Liver (tissue), 9 donors: ENCODE data around the gene IFI16. TPM values are rescaled to one million over a fixed set of nuclear protein-coding genes. Genes with fewer than 3 reads are reported as not detected.

Experiments
- DNase-seq: peaks from one replicate; pipeline ENCODE4 v3.0.0-alpha.2; 2017; ENCODE audit warnings: low spot score
- H3K27ac ChIP-seq, 2 donors: one replicate each; pipeline ENCODE4 v1.7.0; 2013; ENCODE audit warnings: inconsistent platforms in 2 of 2, low read length in 2 of 2, control low read depth in 1 of 2, low read depth in 1 of 2, mild to moderate bottlenecking in 1 of 2
- H3K27me3 ChIP-seq, 4 donors: one replicate each; pipeline versions ENCODE4 v1.6.1 to v1.7.0; 2013; ENCODE audit warnings: low read length in 3 of 4, inconsistent platforms in 1 of 4, mild to moderate bottlenecking in 1 of 4, moderate library complexity in 1 of 4; ENCODE audit not compliant: control insufficient read depth in 4 of 4, insufficient read depth in 4 of 4
- H3K36me3 ChIP-seq, 4 donors: one replicate each; pipeline versions ENCODE4 v1.6.1 to v1.7.0; 2013; ENCODE audit warnings: low read length in 3 of 4, mild to moderate bottlenecking in 3 of 4, low read depth in 1 of 4, moderate library complexity in 1 of 4; ENCODE audit not compliant: control insufficient read depth in 4 of 4, insufficient read depth in 3 of 4
- H3K4me1 ChIP-seq, 4 donors: one replicate each; pipeline versions ENCODE4 v1.6.1 to v1.7.0; 2013; ENCODE audit warnings: low read length in 3 of 4, mild to moderate bottlenecking in 3 of 4, moderate library complexity in 1 of 4; ENCODE audit not compliant: control insufficient read depth in 4 of 4, insufficient read depth in 4 of 4
- H3K4me3 ChIP-seq, 3 donors: one replicate each; pipeline versions ENCODE4 v1.6.1 to v1.7.0; 2013; ENCODE audit warnings: low read length in 3 of 3, control low read depth in 1 of 3, low read depth in 1 of 3, mild to moderate bottlenecking in 1 of 3
- H3K9ac ChIP-seq, 2 donors: one replicate each; pipeline ENCODE4 v1.7.0; 2013; ENCODE audit warnings: low read length in 2 of 2, mild to moderate bottlenecking in 2 of 2, moderate library complexity in 2 of 2, control low read depth in 1 of 2, low read depth in 1 of 2
- H3K9me3 ChIP-seq, 4 donors: one replicate each; pipeline versions ENCODE4 v1.6.1 to v1.7.0; 2013; ENCODE audit warnings: low read length in 3 of 4; ENCODE audit not compliant: control insufficient read depth in 4 of 4
- ATF3 ChIP-seq: IDR thresholded peaks from 2 replicates; pipeline ENCODE4 v1.6.1; 2016; ENCODE audit warnings: antibody characterized with exemption
- CTCF ChIP-seq: fragments of 150-350 bp; IDR thresholded peaks from 2 replicates; pipeline ENCODE4 v1.5.1; 2017; ENCODE audit warnings: improper control_type of control experiment, low read depth, low read length; ENCODE audit not compliant: missing input control
- FOXA1 ChIP-seq: IDR thresholded peaks from 2 replicates; pipeline ENCODE4 v1.6.1; 2016; ENCODE audit warnings: antibody characterized with exemption
- FOXA2 ChIP-seq: IDR thresholded peaks from 2 replicates; pipeline ENCODE4 v1.6.1; 2016; ENCODE audit warnings: antibody characterized with exemption
- HNF4A ChIP-seq, 2 donors: conservative IDR thresholded peaks; 2 replicates each; pipeline ENCODE4 v1.6.1; 2016; ENCODE audit warnings: antibody characterized with exemption in 2 of 2, mild to moderate bottlenecking in 2 of 2
- HNF4G ChIP-seq: IDR thresholded peaks from 2 replicates; pipeline ENCODE4 v1.6.1; 2016; ENCODE audit warnings: antibody characterized with exemption
- MAX ChIP-seq: IDR thresholded peaks from 2 replicates; pipeline ENCODE4 v1.6.1; 2016; ENCODE audit warnings: antibody characterized with exemption
- NR2F2 ChIP-seq: IDR thresholded peaks from 2 replicates; pipeline ENCODE4 v1.6.1; 2016; ENCODE audit warnings: antibody characterized with exemption
- RAD21 ChIP-seq, 2 donors: IDR thresholded peaks; 2 replicates each; pipeline ENCODE4 v1.6.1; 2016; ENCODE audit warnings: antibody characterized with exemption in 2 of 2, mild to moderate bottlenecking in 2 of 2
- REST ChIP-seq: IDR thresholded peaks from 2 replicates; pipeline ENCODE4 v1.6.1; 2016; ENCODE audit warnings: antibody characterized with exemption, mild to moderate bottlenecking
- SP1 ChIP-seq: IDR thresholded peaks from 2 replicates; pipeline ENCODE4 v1.6.1; 2018; ENCODE audit warnings: antibody characterized with exemption, mild to moderate bottlenecking
- TAF1 ChIP-seq: conservative IDR thresholded peaks from 2 replicates; pipeline ENCODE4 v1.6.1; 2016; ENCODE audit warnings: antibody characterized with exemption, mild to moderate bottlenecking
- YY1 ChIP-seq: IDR thresholded peaks from 2 replicates; pipeline ENCODE4 v1.6.1; 2016; ENCODE audit warnings: antibody characterized with exemption, mild to moderate bottlenecking
- WGBS: extraction: QIAGEN DNeasy Blood & Tissue Kit; methylation state at CpG from one replicate; pipeline ENCODE4 v1.1.7; 2013; 5-methylcytosine and 5-hydroxymethylcytosine counted together
- polyA plus RNA-seq, 2 donors: library from polyadenylated mRNA; stranded (reverse) in 1 of 2; unstranded in 1 of 2; fragments of 200-250 nt in 1 of 2; fragments of >200 nt in 1 of 2; fragmentation: Nextera tagmentation in 1 of 2; extraction: Ambion mirVana in 1 of 2; gene quantifications; one replicate each; pipeline versions ENCODE4 v1.2.1 to v1.2.3, GENCODE V29; 2013 to 2015
- total RNA-seq, 2 donors: library from RNA; depleted of rRNA; stranded (reverse); fragments of >200 nt; gene quantifications; one replicate each; pipeline ENCODE4 v1.2.3, GENCODE V29; 2014
- donor health status: healthy.
- donor health status: healthy.
- donor health status: healthy.
- donor health status: healthy.
- donor health status: healthy.

The IFI16 gene
- total and polyA plus RNA-seq, 4 donors, result 7.9 to 10.3 (median 9.0) TPM

- TF ChIP-seq FOXA1, result no peak
- no peak for TF ChIP-seq CTCF
- no peak for TF ChIP-seq RAD21 (IDR thresholded peaks at IDR 0.05)
- no peak for TF ChIP-seq MAX
- TF ChIP-seq YY1, result no peak
- no peak for TF ChIP-seq HNF4A (conservative IDR thresholded peaks at IDR 0.05)
- TF ChIP-seq NR2F2, result no peak
- TF ChIP-seq FOXA2, result no peak
- no peak for TF ChIP-seq HNF4G
- no peak for TF ChIP-seq TAF1
- 60% methylated on average over 3 of the region's 3 CpGs for WGBS
- Histone ChIP-seq H3K27ac (no peak overlapping the region), H3K4me1 (no peaks in the 10 kb centered on the region), H3K36me3 (no peaks in the 10 kb centered on the region), H3K4me3 (no peak overlapping the region), H3K9ac (no peak overlapping the region), H3K9me3 (no peaks in the 10 kb centered on the region), H3K27me3 (no peaks in the 10 kb centered on the region)
- DNase-seq, result no peak
Observed at GRCh38 chr1:159092036-159092760, 82.5 kb downstream of the IFI16 start.

- no peak overlapping the region for H3K27ac ChIP-seq
- no peaks in the 10 kb centered on the region for H3K36me3 ChIP-seq
- H3K9me3 ChIP-seq, result no peaks in the 10 kb centered on the region
- H3K27me3 ChIP-seq, result no peaks in the 10 kb centered on the region
- 55% methylated on average over 3 of the region's 3 CpGs for WGBS
- no peak overlapping the region for H3K4me3 ChIP-seq
- TF ChIP-seq ATF3, result no peak
- no peak for TF ChIP-seq FOXA1
- no peak for TF ChIP-seq YY1
- no peak for TF ChIP-seq REST
- no peak for TF ChIP-seq CTCF
- no peak for TF ChIP-seq SP1
- no peak for TF ChIP-seq HNF4A (conservative IDR thresholded peaks at IDR 0.05)
- no peak for DNase-seq
- H3K9ac ChIP-seq, result no peak overlapping the region
- no peaks in the 10 kb centered on the region for H3K4me1 ChIP-seq
Observed at GRCh38 chr1:159098596-159098995, 88.9 kb downstream of the IFI16 start.
